ENCODE results near the gene TUG1.

The TUG1 gene

DNA sequence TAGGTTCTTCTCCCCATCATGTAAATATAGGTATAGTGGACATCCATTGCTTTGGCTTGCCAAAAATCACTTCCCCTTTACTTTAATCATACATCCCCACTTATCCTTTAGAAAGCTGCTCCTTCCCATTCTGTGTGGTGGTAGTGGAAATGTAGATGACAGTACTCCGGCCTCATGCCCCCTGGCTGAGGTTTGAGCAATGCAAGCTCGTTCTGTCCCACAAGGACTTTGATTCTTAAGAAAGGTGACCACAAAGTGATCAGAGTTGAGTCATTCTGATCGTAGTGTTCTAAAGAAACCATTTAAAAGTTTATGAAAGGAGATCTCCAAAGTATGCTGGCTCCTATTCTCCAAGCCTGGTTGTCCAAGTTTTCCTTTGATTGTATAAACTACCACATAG lies 10.9 kb downstream of the TUG1 start:
- TF ChIP-seq CTCF (conservative IDR thresholded peaks at IDR 0.05; ENCODE audit: low read length) = no peak
- H3K4me3 ChIP-seq (ENCODE audit: low read length) = no peak overlapping the region
- DNase-seq (ENCODE audit: low read depth) = no peak

DNA sequence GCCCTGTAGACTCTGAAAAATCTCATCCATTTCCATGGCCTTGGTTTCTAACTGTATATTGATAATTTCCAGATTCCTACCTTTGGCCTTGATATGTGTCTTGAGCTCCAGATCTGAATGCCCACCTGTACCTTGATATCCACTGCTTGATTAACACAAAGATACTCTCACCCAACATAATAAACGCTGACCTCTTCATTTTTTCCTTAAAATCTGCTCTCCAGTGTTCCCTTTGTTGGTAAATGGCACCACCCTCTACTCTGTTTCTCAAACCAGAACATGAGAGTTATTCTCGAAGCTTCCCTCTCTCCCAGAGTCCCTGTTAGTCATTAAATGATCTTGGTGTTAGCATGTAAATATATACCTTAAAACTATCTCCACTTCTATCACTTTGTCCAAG lies 13.4 kb downstream of the TUG1 start:
- TF ChIP-seq CTCF (conservative IDR thresholded peaks at IDR 0.05; ENCODE audit: low read length) = no peak
- no peak for DNase-seq (ENCODE audit: low read depth)

DNA sequence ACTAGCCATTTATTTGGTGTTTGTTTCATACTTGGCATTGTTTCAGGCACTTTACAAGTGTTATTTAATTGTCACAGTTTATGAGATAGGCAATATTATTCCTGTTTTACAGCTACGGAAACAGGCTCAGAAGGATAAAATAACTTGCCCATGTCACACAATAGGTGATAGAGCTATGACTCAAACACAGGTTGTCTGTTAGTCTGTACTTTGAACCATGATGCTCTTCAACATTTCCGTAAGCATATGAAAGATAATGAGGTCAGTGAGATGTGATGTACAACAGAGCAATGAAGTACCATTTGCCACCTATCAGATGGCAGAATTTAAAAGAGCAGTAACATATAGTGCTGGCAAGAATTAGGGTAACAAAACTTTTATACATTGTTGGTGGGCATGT lies 15.3 kb downstream of the TUG1 start:
- no peak for DNase-seq (ENCODE audit: low read depth)
- no peak overlapping the region for H3K4me3 ChIP-seq (ENCODE audit: low read length)
- no peak for TF ChIP-seq CTCF (conservative IDR thresholded peaks at IDR 0.05; ENCODE audit: low read length)

More for the DNA sequence above, 13.4 kb downstream of the TUG1 start:
- H3K4me3 ChIP-seq (ENCODE audit: low read length) = no peak overlapping the region

DNA sequence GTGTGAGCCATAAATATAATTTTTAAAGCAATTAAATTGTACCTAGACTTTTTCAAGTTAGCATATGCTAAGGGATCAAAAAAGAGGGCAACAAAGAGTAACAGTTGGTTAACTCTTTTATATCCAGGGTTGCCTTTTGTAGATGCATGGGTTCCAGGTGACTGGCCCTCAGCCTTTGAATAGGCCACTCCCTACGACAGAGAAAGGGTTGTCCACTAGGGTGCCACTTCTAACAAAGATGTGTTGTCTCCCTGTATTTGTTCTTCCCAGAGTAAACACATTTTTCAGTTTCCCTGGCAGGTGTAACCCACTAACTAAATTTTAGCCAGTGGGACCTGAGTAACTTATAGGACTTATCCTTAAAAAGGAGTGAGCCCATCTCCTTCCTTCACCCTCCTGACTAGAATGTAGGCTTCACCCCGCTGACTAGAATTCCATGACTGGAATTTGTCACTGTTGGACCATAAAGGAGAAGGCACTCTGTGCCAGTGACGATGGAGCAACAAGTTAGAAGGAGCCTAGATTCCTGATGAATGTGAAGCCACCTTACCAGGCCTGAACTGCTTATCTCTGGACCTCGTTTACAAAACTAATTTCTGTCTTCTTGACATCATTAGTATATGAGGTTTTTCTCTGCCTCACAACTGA lies 16.6 kb downstream of the TUG1 start:
- no peak overlapping the region for H3K4me3 ChIP-seq (ENCODE audit: low read length)
- DNase-seq (ENCODE audit: low read depth) = no peak
- no peak for TF ChIP-seq CTCF (conservative IDR thresholded peaks at IDR 0.05; ENCODE audit: low read length)

- DNase-seq (ENCODE audit: low read depth) = no peak
- no peak for TF ChIP-seq CTCF (conservative IDR thresholded peaks at IDR 0.05; ENCODE audit: low read length)
- no peak overlapping the region for H3K4me3 ChIP-seq (ENCODE audit: low read length)
Measured at GRCh38 chr22:30989474-30989873, 20.4 kb downstream of the TUG1 start.

DNA sequence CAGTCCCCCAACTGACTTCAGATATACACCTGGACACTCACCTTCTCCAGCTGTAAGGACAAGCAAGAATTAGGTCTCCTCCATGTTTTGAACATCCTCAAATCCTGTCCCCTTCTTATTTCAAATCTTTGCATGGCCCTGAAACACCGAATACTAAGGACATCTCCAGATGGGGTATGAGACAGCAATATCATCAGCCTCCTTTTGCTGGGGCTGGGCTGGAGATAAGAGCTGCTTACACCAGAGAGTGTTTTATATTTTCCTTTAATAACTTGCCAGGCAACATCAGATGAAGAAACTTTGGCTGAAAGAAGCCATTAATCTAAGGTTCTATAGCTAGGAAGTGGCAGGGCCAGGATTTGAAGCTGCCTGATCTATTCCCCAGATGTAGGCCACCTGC lies 21.6 kb downstream of the TUG1 start:
- no peak overlapping the region for H3K4me3 ChIP-seq (ENCODE audit: low read length)
- no peak for TF ChIP-seq CTCF (conservative IDR thresholded peaks at IDR 0.05; ENCODE audit: low read length)
- no peak for DNase-seq (ENCODE audit: low read depth)

DNA sequence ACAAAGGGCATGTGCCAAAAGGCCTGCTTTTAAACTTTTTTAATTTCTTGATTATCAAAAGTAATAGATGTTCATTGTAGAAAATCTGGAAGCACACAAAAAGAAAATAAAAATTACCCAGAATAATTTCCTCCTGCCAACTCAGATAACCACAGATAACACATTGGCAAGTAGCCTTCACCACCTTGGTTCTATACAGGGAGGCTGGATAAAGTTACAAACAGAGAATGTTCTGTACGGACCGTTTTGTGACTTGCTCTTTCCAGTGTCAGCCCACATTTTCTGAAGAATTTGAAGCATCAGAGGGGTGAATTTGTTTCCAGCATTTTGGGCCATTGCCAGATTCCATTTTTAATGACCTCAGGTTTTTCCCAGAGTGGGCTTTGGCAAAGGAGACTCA lies 23.5 kb downstream of the TUG1 start:
- TF ChIP-seq CTCF (conservative IDR thresholded peaks at IDR 0.05; ENCODE audit: low read length) = no peak
- DNase-seq (ENCODE audit: low read depth) = no peak
- no peak overlapping the region for H3K4me3 ChIP-seq (ENCODE audit: low read length)

Data from AG10803 (cell line).